Cardiac muscle cell (in vitro differentiated cells and primary cell): ENCODE measurements around the gene DDX19B. TPM values are rescaled to one million over a fixed set of nuclear protein-coding genes. Genes with fewer than 3 reads are reported as not detected.

Experiments used
- DNase-seq, 2 donors: peaks; one replicate each; pipeline versions ENCODE4 v3.0.0 to v3.0.0-alpha.2; 2010 to 2017; ENCODE audit warnings: low read depth in 1 of 2, low spot score in 1 of 2
- H3K27ac ChIP-seq: fragments of 200-600 bp; sonication (generic); 2 replicates; pipeline ENCODE4 v1.5.1; 2016
- H3K27me3 ChIP-seq: fragments of 200-600 bp; sonication (generic); 2 replicates; pipeline ENCODE4 v1.6.0; 2016; ENCODE audit warnings: control low read depth
- H3K36me3 ChIP-seq: fragments of 200-600 bp; sonication (generic); 2 replicates; pipeline ENCODE4 v1.5.1; 2016; ENCODE audit warnings: control low read depth
- H3K4me1 ChIP-seq: fragments of 200-600 bp; sonication (generic); 2 replicates; pipeline ENCODE4 v1.8.1; 2017; ENCODE audit warnings: low read depth, mild to moderate bottlenecking, mixed run types
- H3K4me3 ChIP-seq: fragments of 200-600 bp; sonication (generic); 2 replicates; pipeline ENCODE4 v1.5.1; 2016; ENCODE audit warnings: mild to moderate bottlenecking
- H3K9me3 ChIP-seq: fragments of 200-600 bp; sonication (generic); 2 replicates; pipeline ENCODE4 v1.5.1; 2017; ENCODE audit warnings: low read depth, mild to moderate bottlenecking, control low read depth
- CTCF ChIP-seq: IDR thresholded peaks from 2 replicates; pipeline ENCODE4 v1.5.1; 2012; ENCODE audit warnings: low read depth, mild to moderate bottlenecking, low read length
- polyA plus RNA-seq: library from polyadenylated mRNA; unstranded; fragments of >200 nt; fragmentation: Nextera tagmentation; extraction: Ambion mirVana; gene quantifications from 2 replicates; pipeline ENCODE4 v1.2.1, GENCODE V29; 2016
- total RNA-seq: library from RNA; depleted of rRNA; stranded (reverse); fragments of >200 nt; gene quantifications from 2 replicates; pipeline ENCODE4 v1.2.3, GENCODE V29; 2016

Gene DDX19B
- total and polyA plus RNA-seq, 2 experiments from 2014 or later = 39.7 to 40.1 TPM

DNA sequence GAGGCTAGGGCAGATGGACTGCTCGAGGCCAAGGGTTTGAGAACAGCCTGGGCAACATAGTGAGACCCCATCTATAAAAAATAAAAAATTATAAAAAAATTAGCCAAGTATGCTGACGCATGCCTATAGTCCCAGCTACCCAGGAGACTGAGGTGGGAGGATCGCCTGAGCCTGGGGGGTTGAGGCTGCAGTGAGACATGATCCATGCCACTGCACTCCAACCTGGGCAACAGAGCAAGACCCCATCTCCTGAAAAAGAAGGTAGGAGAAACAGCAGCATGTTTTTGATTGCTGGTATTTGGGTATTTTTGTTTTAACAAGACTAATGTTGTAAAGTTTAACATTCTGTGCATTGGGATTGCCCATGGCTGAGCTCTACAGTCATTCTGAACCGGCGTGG, 38.8 kb downstream of the DDX19B start:
- no peak for DNase-seq
- Histone ChIP-seq H3K4me3 (no peak overlapping the region), H3K4me1 (peaks cover 8% of the 10 kb centered on the region), H3K27ac (no peak overlapping the region), H3K9me3 (no peaks in the 10 kb centered on the region), H3K27me3 (no peaks in the 10 kb centered on the region), H3K36me3 (no peaks in the 10 kb centered on the region)
- no peak for TF ChIP-seq CTCF

GRCh38 chr16:70341600-70341999, 42.6 kb downstream of the DDX19B start:
- Histone ChIP-seq H3K4me3 (no peak overlapping the region), H3K4me1 (peaks cover 8% of the 10 kb centered on the region), H3K27me3 (no peaks in the 10 kb centered on the region), H3K27ac (peak overlapping the region; percentile 89), H3K9me3 (no peaks in the 10 kb centered on the region), H3K36me3 (no peaks in the 10 kb centered on the region)
- DNase-seq = no peak
- no peak for TF ChIP-seq CTCF

GRCh38 chr16:70342016-70342415, 43.0 kb downstream of the DDX19B start:
- peak in 1 of 2 donors; percentile 72 for DNase-seq
- Histone ChIP-seq H3K4me3 (no peak overlapping the region), H3K9me3 (no peaks in the 10 kb centered on the region), H3K27me3 (no peaks in the 10 kb centered on the region), H3K36me3 (no peaks in the 10 kb centered on the region), H3K4me1 (peaks cover 8% of the 10 kb centered on the region), H3K27ac (peak overlapping the region; percentile 89)
- no peak for TF ChIP-seq CTCF

GRCh38 chr16:70345840-70346239, 46.9 kb downstream of the DDX19B start:
- H3K9me3 ChIP-seq = no peaks in the 10 kb centered on the region
- no peaks in the 10 kb centered on the region for H3K27me3 ChIP-seq
- no peaks in the 10 kb centered on the region for H3K36me3 ChIP-seq
- peak overlapping the region; percentile 76 for H3K4me3 ChIP-seq
- no peak for TF ChIP-seq CTCF
- H3K27ac ChIP-seq = peak overlapping the region; percentile 93
- no peak for DNase-seq
- H3K4me1 ChIP-seq = peaks cover 13% of the 10 kb centered on the region

- Histone ChIP-seq H3K4me1 (peaks cover 5% of the 10 kb centered on the region), H3K27ac (no peak overlapping the region), H3K36me3 (peaks cover 10% of the 10 kb centered on the region), H3K27me3 (no peaks in the 10 kb centered on the region), H3K9me3 (no peaks in the 10 kb centered on the region), H3K4me3 (no peak overlapping the region)
- DNase-seq = peak in 1 of 2 donors; percentile 75
- no peak for TF ChIP-seq CTCF
These were observed 50.0 kb downstream of the DDX19B start for GRCh38 chr16:70348991-70349390.

GRCh38 chr16:70349783-70350182, 50.8 kb downstream of the DDX19B start:
- Histone ChIP-seq H3K4me1 (peaks cover 5% of the 10 kb centered on the region), H3K27me3 (no peaks in the 10 kb centered on the region), H3K27ac (no peak overlapping the region), H3K4me3 (no peak overlapping the region), H3K36me3 (peaks cover 12% of the 10 kb centered on the region), H3K9me3 (no peaks in the 10 kb centered on the region)
- TF ChIP-seq CTCF = no peak
- DNase-seq = no peak
